Astrocyte of the hippocampus (primary cell): ENCODE measurements around the gene IGSF10.
"Not testable (repeated sequence)": the region's sequence is repeated elsewhere in the genome, so short reads cannot be mapped to it uniquely, and the experiment has no call there.

Source experiments
- DNase-seq: peaks from one replicate; pipeline ENCODE4 v3.0.0; 2011; ENCODE audit warnings: low read depth, low spot score

The IGSF10 gene

GRCh38 chr3:151460774-151461450 lies at the start of gene IGSF10:
Gene IGSF10, minus strand, starts transcription at chr3:151461061. Its CDS starts 2,352 bp downstream, at chr3:151458709.
- DNase-seq, result peak; percentile 33

DNA sequence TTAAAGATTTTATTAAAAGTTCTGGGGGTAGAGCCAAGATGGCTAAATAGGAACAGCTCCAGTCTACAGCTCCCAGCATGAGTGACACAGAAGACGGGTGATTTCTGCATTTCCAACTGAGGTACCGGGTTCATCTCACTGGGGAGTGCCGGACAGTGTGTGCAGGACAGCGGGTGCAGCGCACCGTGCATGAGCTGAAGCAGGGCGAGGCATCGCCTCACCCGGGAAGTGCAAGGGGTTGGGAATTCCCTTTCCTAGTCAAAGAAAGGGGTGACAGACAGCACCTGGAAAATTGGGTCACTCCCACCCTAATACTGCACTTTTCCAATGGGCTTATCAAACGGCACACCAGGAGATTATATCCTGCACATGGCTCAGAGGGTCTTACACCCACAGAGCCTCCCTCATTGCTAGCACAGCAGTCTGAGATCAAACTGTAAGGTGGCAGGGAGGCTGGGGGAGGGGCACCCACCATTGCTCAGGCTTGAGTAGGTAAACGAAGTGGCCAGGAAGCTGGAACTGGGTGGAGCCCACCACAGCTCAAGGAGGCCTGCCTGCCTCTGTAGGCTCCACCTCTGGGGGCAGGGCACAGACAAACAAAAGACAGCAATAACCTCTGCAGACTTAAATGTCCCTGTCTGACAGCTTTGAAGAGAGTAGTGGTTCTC lies 48.7 kb upstream of the IGSF10 start:
- DNase-seq, result not testable (repeated sequence)

DNA sequence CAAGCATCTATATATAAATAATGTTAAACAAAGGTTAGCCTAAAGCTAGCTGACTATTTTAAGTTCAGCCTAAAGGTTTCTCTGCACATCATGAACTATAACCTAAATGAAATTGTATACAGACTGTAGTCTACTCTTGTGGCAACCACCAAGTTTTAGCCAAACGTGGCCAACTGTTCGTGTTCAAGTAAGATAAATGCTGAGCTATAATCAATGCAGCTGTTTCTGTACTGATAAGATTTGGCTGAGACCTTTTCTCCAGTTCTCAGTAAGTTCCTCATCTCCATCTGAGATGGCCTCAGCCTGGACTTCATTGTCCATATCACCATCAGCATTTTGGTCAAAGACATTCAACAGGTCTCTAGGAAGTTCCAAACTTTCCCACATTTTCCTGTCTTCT lies 43.7 kb upstream of the IGSF10 start:
- no peak for DNase-seq

DNA sequence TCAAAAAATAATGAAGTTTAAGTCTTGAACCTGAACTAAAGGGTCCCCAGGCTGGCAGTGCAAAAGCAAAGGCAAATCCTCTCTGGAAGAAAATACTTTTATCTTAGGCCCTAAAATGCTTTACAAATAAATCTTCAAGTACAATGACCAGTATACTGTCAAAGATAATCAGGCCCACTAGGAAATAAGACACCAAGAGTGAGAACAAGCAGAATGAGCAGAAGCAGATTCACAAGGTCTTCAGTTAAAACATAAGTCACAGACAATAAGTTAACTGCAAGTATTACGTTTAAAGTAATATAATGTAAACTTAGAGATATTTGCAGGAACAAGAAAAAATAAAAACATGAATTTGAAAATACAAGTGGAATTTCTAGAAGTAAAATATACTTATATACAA lies 42.2 kb upstream of the IGSF10 start:
- no peak for DNase-seq

GRCh38 chr3:151501923-151502632 lies 41.2 kb upstream of the IGSF10 start:
- DNase-seq, result no peak

GRCh38 chr3:151501171-151501922 lies 40.5 kb upstream of the IGSF10 start:
- no peak for DNase-seq

- DNase-seq, result no peak
Observed at GRCh38 chr3:151499168-151499567, 38.3 kb upstream of the IGSF10 start.

- DNase-seq, result no peak
Observed at GRCh38 chr3:151491525-151491924, 30.7 kb upstream of the IGSF10 start.

DNA sequence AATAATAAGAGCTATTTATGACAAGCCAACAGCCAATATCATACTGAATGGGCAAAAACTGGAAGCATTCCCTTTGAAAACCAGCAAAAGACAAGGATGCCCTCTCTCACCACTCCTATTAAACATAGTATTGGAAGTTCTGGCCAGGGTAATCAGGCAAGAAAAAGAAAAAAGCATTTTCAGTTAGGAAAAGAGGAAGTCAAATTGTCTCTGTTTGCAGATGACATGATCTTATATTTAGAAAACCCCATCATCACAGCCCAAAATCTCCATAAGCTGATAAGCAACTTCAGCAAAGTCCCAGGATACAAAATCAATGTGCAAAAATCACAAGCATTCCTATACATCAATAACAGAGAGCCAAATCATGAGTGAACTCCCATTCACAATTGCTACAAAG lies 27.0 kb upstream of the IGSF10 start:
- not testable (repeated sequence) for DNase-seq

GRCh38 chr3:151483961-151484520 lies 23.2 kb upstream of the IGSF10 start:
- no peak for DNase-seq

DNA sequence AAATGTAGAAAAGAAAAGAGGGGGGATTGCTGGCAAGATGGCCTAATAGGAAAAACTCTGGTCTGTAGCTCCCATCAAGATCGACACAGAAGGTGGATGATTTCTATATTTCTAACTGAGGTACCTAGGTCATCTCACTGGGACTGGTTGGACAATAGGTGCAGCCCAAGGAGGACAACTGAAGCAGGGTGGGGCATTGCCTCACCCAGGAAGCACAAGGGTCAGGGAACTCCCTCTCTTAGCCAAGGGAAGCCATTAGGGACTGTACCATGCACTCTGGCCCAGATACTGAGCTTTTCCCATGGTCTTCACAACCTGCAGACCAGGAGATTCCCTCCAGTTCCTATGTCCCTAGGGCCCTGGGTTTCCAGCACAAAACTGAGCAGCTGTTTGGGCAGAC lies 22.6 kb upstream of the IGSF10 start:
- DNase-seq, result no peak

GRCh38 chr3:151480492-151480891 lies 19.6 kb upstream of the IGSF10 start:
- no peak for DNase-seq

DNA sequence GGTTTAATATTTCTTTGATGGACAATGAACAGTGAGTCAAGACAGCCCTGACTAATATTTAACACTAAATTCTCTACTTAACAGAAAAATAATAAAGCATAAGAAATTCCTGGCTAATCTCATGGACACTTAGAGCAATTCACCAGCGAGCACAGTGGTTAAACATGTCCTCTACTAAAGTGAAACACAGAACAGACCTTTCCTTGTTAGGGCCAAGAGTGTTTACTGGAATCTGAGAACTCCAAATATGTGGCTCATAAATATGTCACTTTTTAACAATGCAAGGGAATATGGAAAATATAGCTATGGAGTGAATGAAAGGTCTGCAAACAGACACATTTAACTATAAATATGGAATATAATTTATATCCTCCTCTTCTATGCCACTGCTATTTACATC lies 18.6 kb upstream of the IGSF10 start:
- no peak for DNase-seq

- DNase-seq, result no peak
Observed at GRCh38 chr3:151478335-151478697, 17.5 kb upstream of the IGSF10 start.

DNA sequence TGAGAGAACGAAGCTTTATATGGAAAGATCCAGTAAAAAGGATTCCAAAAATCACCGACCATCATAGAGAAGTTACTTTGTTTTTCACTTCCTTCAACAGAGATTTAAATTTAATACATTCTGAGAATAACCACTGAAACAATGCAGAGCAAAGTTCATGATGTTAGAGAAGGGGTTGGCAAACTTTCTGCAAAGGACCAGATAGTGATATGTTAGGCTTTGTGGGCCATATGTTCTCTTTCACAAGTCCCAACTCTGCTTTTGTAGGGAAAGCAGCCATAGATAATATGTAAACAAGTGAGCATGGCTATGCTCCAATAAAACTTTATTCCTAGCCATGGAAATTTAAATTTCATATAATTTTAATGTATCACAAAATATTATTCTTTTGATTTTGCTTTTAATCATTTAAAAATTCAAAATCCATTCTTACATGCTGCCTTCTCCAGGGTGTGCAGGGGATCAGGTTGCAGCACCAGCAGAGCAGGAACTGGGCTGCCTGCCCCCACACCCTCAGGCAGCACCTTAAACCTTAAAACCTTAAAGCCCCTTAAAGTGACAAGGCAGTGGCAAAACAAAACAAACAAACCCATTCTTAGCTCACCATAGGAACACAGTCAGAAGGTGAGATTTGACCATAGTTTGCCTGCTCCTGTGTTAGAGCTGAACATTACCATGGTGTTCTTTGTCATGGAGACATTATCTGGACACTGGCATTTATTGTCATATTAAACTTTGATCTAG lies 16.9 kb upstream of the IGSF10 start:
- DNase-seq, result no peak

GRCh38 chr3:151476344-151477018 lies 15.6 kb upstream of the IGSF10 start:
- DNase-seq, result no peak

GRCh38 chr3:151468284-151468917 lies 7.5 kb upstream of the IGSF10 start:
- peak; percentile 72 for DNase-seq

DNA sequence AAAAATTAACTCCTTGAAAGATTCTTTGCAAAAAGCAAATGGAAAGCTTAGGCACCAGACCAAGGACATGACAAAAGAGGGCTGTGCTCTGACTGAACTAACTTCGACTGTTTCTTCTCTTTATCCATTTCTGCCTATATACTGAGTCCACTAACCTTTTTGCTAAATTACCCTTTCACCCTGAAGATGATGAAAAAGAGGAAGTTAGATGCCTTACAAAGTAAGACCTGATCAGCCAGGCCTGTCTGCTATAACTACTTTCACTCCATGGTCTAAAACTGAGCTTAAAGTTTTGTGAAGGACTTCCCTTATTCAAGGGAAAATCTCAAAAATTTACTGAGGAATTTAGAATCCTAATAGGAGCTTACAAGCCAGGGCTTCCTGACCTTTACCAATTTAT lies 6.2 kb upstream of the IGSF10 start:
- DNase-seq, result no peak

- DNase-seq, result no peak
Observed at GRCh38 chr3:151462991-151463390, 2.1 kb upstream of the IGSF10 start.

DNA sequence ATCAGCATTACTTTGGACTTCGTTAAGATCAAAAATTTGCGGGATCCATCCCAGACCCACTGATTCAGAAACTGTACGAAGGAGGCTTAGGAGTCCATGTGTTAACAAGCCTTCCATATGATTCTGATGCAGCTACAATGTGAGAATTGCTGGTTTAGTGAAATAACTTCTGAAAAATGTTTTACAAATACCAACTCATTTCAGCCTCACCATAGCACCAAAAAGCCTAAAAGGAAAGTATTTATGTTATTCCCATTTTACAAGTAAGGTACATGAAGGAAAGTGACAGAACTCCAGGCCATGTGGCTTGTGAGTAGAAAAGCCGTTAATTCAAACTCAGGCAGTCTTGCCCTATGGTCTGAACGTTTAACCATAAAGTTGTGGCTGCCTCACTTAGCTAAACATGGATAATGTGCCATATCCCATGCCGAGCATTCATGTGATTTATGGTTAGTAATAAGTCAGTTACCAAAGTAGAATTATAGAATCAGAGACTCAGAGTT lies 1.5 kb upstream of the IGSF10 start:
- DNase-seq, result no peak
